Activated naive CD4-positive, alpha-beta T cell treated with anti-CD3 and anti-CD28 coated beads, Interleukin-2, amount 10 ng/mL, durations not matched to agents 7 days and 5 days (primary cell): Measurements from ENCODE around the gene COPG2.
"Not testable (repeated sequence)": the region's sequence is repeated elsewhere in the genome, so short reads cannot be mapped to it uniquely, and the experiment has no call there.

Experiments used
- CTCF ChIA-PET: fragments of 350-600 bp; sonication (Branson Sonifier 250); formaldehyde crosslinking; loops from one replicate; lab custom pipeline; 2021; ENCODE audit warnings: antibody characterized with exemption; lab: Charles Lee
- DNase-seq: peaks from one replicate; pipeline ENCODE4 v3.0.0-alpha.2; 2020
- H3K27ac Mint-ChIP-seq: one replicate; pipeline ENCODE4 v1.8.0; 2021; ENCODE audit warnings: mild to moderate bottlenecking, moderate library complexity, mixed read lengths
- H3K27me3 Mint-ChIP-seq: one replicate; pipeline ENCODE4 v1.8.0; 2021; ENCODE audit warnings: mild to moderate bottlenecking, mixed read lengths
- H3K36me3 Mint-ChIP-seq: one replicate; pipeline ENCODE4 v1.8.0; 2021; ENCODE audit warnings: mixed read lengths
- H3K4me1 Mint-ChIP-seq: one replicate; pipeline ENCODE4 v1.8.0; 2021; ENCODE audit warnings: mixed read lengths
- H3K4me3 Mint-ChIP-seq: one replicate; pipeline ENCODE4 v1.8.0; 2021; ENCODE audit warnings: mild to moderate bottlenecking, moderate library complexity, mixed read lengths
- H3K9me3 Mint-ChIP-seq: one replicate; pipeline ENCODE4 v1.8.0; 2021; ENCODE audit warnings: mixed read lengths

The COPG2 gene

DNA sequence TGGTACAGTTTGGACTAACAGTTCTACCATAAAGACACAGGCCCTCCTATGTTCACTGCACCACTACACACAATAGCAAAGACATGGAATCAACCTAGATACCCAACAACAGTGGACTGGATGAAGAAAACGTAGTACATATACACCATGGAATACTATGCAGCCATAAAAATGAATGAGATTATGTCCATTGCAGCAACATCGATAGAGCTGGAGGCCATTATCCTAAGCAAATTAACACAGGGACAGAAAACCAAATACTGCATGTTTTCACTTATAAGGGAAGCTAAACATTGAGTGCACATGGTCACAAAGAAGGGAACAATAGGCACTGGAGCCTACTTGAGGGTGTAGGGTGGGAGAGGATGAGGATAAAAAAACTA is 101.7 kb downstream of the COPG2 start:
- CTCF ChIA-PET: no interaction called here
- peaks cover 16% of the 10 kb centered on the region for H3K9me3 Mint-ChIP-seq
- no peaks in the 10 kb centered on the region for H3K27me3 Mint-ChIP-seq
- no peak for DNase-seq
- peaks cover 6% of the 10 kb centered on the region for H3K4me1 Mint-ChIP-seq
- H3K4me3 Mint-ChIP-seq: no peak overlapping the region
- no peak overlapping the region for H3K27ac Mint-ChIP-seq
- no peaks in the 10 kb centered on the region for H3K36me3 Mint-ChIP-seq

GRCh38 chr7:130566168-130566897 is 102.2 kb downstream of the COPG2 start:
- H3K27me3 Mint-ChIP-seq: no peaks in the 10 kb centered on the region
- H3K36me3 Mint-ChIP-seq: no peaks in the 10 kb centered on the region
- CTCF ChIA-PET: no interaction called here
- H3K4me1 Mint-ChIP-seq: peaks cover 6% of the 10 kb centered on the region
- peaks cover 16% of the 10 kb centered on the region for H3K9me3 Mint-ChIP-seq
- H3K4me3 Mint-ChIP-seq: no peak overlapping the region
- no peak for DNase-seq
- no peak overlapping the region for H3K27ac Mint-ChIP-seq

GRCh38 chr7:130560972-130561371 is 107.6 kb downstream of the COPG2 start:
- Mint-ChIP-seq H3K4me1 (peaks cover 2% of the 10 kb centered on the region), H3K36me3 (no peaks in the 10 kb centered on the region), H3K4me3 (no peak overlapping the region), H3K27ac (no peak overlapping the region), H3K9me3 (no peaks in the 10 kb centered on the region), H3K27me3 (no peaks in the 10 kb centered on the region)
- peak; percentile 34 for DNase-seq
- CTCF ChIA-PET: no interaction called here

GRCh38 chr7:130559184-130559583 is 109.4 kb downstream of the COPG2 start:
- Mint-ChIP-seq H3K9me3 (no peaks in the 10 kb centered on the region), H3K4me3 (no peak overlapping the region)
- CTCF ChIA-PET: no interaction called here

GRCh38 chr7:130554481-130554880 is 114.1 kb downstream of the COPG2 start:
- Mint-ChIP-seq H3K27ac (no peak overlapping the region), H3K27me3 (no peaks in the 10 kb centered on the region), H3K9me3 (no peaks in the 10 kb centered on the region), H3K4me3 (no peak overlapping the region), H3K4me1 (no peaks in the 10 kb centered on the region), H3K36me3 (no peaks in the 10 kb centered on the region)
- no peak for DNase-seq
- CTCF ChIA-PET: interaction anchor here (0.6 kb wide), 1 partner anchor 1561 kb away, joined by 4 read pairs; no protein-coding TSS in a partner anchor

More at GRCh38 chr7:130559184-130559583, 109.4 kb downstream of the COPG2 start:
- Mint-ChIP-seq H3K4me1 (peaks cover 2% of the 10 kb centered on the region), H3K36me3 (no peaks in the 10 kb centered on the region), H3K27ac (no peak overlapping the region), H3K27me3 (no peaks in the 10 kb centered on the region)
- DNase-seq: no peak

DNA sequence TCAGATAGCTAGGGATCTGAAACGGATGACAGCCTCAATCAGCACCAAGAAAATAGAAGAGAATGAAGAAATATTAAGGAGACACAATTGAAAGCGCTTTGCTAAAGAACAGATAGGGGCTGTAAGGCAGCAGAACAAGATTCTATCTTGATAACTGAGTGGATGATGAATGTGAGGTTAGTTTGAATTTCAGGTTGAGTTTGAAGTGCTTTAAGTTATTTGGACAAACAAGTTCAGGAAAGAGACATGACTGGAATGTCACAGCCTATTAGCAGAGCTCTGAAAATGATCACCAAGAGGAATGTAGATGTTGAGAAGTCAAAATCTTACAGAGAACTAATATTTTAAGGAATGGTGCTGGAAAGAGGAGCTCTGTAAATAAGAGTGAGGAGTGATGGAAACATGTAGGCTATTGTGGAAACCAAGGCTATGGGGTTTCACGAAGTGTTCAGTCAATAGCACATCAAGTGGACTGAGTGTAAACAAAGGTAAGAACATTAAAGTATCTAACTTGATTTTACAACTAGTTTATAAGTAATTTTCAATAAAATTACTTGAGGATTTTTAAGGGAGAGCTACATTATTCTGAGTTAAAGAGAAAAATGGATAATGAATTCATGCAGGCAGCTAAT is 115.0 kb downstream of the COPG2 start:
- CTCF ChIA-PET: interaction anchor here (0.6 kb wide), 1 partner anchor 1560 kb away, joined by 4 read pairs; no protein-coding TSS in a partner anchor
- Mint-ChIP-seq H3K27ac (no peak overlapping the region), H3K9me3 (no peaks in the 10 kb centered on the region), H3K4me3 (no peak overlapping the region), H3K27me3 (no peaks in the 10 kb centered on the region), H3K36me3 (no peaks in the 10 kb centered on the region), H3K4me1 (no peaks in the 10 kb centered on the region)
- no peak for DNase-seq

DNA sequence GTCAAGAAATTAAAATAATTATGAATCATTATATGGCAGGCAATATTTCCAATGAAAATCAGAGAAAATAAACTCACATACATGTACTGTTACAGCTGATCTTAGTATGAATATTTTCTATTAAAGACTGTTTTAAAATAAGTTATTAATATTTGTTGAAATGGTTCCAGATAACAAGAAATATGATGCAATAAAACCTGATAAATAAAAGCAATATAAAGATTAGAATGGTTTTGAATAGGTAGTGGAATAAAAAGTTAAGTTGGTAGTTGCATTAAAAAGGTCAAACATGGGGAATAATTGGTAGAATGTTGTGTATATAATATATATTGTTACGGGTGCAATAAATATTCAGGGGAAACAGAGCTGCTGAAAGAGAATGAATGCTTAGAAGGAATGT is 124.2 kb downstream of the COPG2 start:
- Mint-ChIP-seq H3K27me3 (no peaks in the 10 kb centered on the region), H3K27ac (no peak overlapping the region), H3K9me3 (no peaks in the 10 kb centered on the region), H3K4me3 (no peak overlapping the region), H3K4me1 (no peaks in the 10 kb centered on the region), H3K36me3 (no peaks in the 10 kb centered on the region)
- CTCF ChIA-PET: no interaction called here
- no peak for DNase-seq

- no peaks in the 10 kb centered on the region for H3K9me3 Mint-ChIP-seq
- CTCF ChIA-PET: no interaction called here
- no peak overlapping the region for H3K4me3 Mint-ChIP-seq
- H3K36me3 Mint-ChIP-seq: no peaks in the 10 kb centered on the region
- no peak overlapping the region for H3K27ac Mint-ChIP-seq
- H3K27me3 Mint-ChIP-seq: no peaks in the 10 kb centered on the region
- DNase-seq: no peak
- H3K4me1 Mint-ChIP-seq: no peaks in the 10 kb centered on the region
Measured at GRCh38 chr7:130543487-130544010, 125.0 kb downstream of the COPG2 start.

DNA sequence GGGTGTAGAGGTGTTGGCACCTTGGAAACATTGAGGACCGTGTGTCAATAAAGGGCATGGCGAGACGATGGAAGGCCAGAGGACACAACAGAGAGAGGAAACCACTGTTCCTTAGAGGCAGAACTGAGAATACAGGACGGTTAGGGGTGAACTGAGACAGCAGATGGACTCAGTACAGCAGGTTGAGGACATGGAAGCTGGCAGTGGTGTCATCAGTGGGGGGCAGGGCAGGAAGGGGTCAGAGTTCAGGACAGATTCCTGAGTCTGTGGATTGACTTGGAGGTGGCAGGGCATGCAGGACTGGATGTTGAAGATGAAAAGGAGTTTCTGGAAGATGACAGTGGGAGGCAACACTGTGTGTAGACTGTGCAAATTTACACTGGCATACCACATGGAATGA is 126.3 kb downstream of the COPG2 start:
- H3K4me3 Mint-ChIP-seq, H3K27me3 Mint-ChIP-seq, H3K4me1 Mint-ChIP-seq, H3K36me3 Mint-ChIP-seq, DNase-seq, H3K9me3 Mint-ChIP-seq, CTCF ChIA-PET, H3K27ac Mint-ChIP-seq: not testable (repeated sequence)

- H3K27ac Mint-ChIP-seq: peak overlapping the region; percentile 60
- H3K9me3 Mint-ChIP-seq, H3K4me1 Mint-ChIP-seq, CTCF ChIA-PET, DNase-seq, H3K36me3 Mint-ChIP-seq, H3K4me3 Mint-ChIP-seq, H3K27me3 Mint-ChIP-seq: not testable (repeated sequence)
Measured at GRCh38 chr7:130541287-130541686, 127.3 kb downstream of the COPG2 start.

DNA sequence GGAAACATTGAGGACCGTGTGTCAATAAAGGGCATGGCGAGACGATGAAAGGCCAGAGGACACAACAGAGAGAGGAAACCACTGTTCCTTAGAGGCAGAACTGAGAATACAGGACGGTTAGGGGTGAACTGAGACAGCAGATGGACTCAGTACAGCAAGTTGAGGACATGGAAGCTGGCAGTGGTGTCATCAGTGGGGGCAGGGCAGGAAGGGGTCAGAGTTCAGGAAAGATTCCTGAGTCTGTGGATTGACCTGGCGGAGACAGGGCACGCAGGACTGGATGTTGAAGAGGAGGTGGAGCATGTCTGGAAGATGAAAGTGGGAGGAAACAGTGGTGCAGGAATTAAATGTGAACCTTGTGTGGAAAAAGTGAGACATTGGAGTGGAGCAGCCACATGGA is 130.7 kb downstream of the COPG2 start:
- H3K27me3 Mint-ChIP-seq, H3K9me3 Mint-ChIP-seq, H3K4me3 Mint-ChIP-seq, DNase-seq, H3K27ac Mint-ChIP-seq, CTCF ChIA-PET, H3K36me3 Mint-ChIP-seq, H3K4me1 Mint-ChIP-seq: not testable (repeated sequence)

GRCh38 chr7:130529417-130529816 is 139.1 kb downstream of the COPG2 start:
- no peak overlapping the region for H3K27ac Mint-ChIP-seq
- DNase-seq: no peak
- no peaks in the 10 kb centered on the region for H3K4me1 Mint-ChIP-seq
- CTCF ChIA-PET: no interaction called here
- H3K36me3 Mint-ChIP-seq: no peaks in the 10 kb centered on the region
- H3K4me3 Mint-ChIP-seq: no peak overlapping the region
- no peaks in the 10 kb centered on the region for H3K9me3 Mint-ChIP-seq
- no peaks in the 10 kb centered on the region for H3K27me3 Mint-ChIP-seq

DNA sequence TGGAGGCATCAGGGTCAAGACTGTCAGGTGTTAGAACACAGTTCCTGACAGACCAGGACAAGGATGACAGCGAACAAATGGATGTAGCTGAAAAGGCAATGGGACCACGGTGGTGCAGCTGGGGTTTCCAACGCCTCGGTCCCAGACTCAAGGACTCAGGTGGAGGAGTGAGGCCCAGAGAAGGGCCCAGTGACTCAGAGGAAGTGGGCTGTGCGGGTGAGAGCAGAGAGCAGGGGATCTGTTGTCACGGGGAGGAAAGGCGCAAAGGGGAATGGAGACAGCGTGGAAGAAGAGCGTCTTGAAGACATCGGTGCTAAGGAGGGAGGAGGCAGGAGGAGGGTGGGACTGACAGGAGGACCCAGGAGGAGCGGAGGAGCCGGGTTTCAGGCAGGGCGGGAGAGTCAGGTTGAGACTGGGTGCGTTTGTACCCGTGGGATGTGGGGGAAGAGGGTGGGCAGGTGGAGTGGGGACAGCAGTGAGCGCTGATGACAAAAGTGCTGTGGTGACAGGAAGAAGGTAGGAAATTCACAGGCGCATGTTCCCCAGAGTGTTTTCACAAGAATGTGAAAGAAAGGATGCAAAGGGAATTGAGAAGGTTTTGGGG is 140.7 kb downstream of the COPG2 start:
- H3K9me3 Mint-ChIP-seq, H3K36me3 Mint-ChIP-seq, H3K4me3 Mint-ChIP-seq, H3K4me1 Mint-ChIP-seq, H3K27ac Mint-ChIP-seq, CTCF ChIA-PET, H3K27me3 Mint-ChIP-seq, DNase-seq: not testable (repeated sequence)

GRCh38 chr7:130524628-130525027 is 143.9 kb downstream of the COPG2 start:
- Mint-ChIP-seq H3K27me3 (no peaks in the 10 kb centered on the region), H3K4me1 (no peaks in the 10 kb centered on the region), H3K4me3 (no peak overlapping the region), H3K36me3 (no peaks in the 10 kb centered on the region), H3K27ac (no peak overlapping the region), H3K9me3 (no peaks in the 10 kb centered on the region)
- CTCF ChIA-PET: no interaction called here
- DNase-seq: no peak
